ENCODE results near the gene SART1.
"Not testable (repeated sequence)": the region's sequence is repeated elsewhere in the genome, so short reads cannot be mapped to it uniquely, and the experiment has no call there.

SART1 gene

GRCh38 chr11:65932558-65932919, 29.0 kb upstream of the SART1 start:
- no peak for DNase-seq

GRCh38 chr11:65934014-65934413, 27.5 kb upstream of the SART1 start:
- DNase-seq = no peak

DNA sequence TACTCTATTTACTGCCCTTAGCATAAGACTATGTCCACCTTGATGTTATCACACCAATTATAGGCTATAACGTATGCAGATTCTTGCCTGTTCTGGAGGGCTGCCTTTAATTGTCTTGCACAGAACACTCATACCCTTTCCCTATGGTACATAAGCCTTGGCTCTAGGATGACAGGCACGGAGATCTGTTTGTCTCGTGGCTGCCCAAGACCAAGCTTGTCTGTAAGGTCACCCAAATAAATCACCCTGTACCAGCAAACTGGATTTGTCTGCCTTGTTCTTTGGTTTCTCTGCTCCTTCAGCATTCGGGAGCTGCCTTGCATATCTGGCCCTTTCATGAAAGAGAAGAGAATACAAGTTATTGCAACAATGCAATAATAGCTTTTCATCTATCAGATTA, 23.8 kb upstream of the SART1 start:
- no peak for DNase-seq

- no peak for DNase-seq
These were observed 19.7 kb upstream of the SART1 start for GRCh38 chr11:65941720-65942310.

DNA sequence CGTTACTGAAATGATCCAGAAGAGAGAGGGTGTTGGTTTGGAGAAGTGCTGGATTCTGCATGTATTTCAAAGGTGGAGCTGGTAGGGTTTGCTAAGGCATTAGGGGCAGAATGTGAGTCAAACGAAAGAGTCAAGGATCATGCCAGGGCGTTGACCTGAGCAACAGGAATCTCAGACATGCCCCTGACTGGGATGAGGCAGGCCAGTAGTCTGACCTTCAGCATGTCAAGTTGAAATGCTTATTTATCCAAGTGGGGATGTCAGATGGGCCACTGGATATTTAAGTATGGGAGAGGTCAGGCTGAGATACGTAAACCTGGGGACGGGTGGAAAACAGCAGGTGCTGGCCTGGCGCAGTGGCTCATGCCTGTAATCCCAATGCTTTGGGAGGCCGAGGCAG, 19.0 kb upstream of the SART1 start:
- DNase-seq = no peak

DNA sequence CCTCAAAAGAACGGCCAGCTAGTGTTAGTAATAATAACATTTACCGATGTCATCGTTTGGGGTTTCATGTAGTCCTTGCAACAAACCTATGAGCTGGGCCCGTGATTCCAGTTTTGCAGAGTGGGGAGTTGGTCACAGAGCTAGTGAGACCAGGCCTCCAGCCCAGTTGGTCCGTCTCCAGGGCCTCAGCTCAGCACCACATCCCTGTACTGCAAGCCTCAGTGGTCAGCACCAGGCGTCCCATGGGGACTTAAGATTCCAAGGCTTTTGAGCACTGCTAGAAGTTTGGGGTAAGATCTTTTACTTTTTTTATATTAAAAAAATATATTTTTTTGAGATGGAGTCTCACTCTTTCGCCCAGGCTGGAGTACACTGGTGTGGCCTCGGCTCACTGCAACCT, 17.3 kb upstream of the SART1 start:
- no peak for DNase-seq

- DNase-seq = no peak
These were observed 16.8 kb upstream of the SART1 start for GRCh38 chr11:65944767-65945166.

GRCh38 chr11:65945430-65945911, 16.1 kb upstream of the SART1 start, which contains the start of gene TSGA10IP:
TSGA10IP (plus strand) TSS chr11:65945480; CDS start chr11:65945676, 196 bp downstream.
- no peak for DNase-seq

- no peak for DNase-seq
These were observed 15.5 kb upstream of the SART1 start for GRCh38 chr11:65945941-65946558.

GRCh38 chr11:65946655-65947054, 14.9 kb upstream of the SART1 start:
- DNase-seq = no peak

- DNase-seq = no peak
These were observed 14.4 kb upstream of the SART1 start for GRCh38 chr11:65947133-65947532.

DNA sequence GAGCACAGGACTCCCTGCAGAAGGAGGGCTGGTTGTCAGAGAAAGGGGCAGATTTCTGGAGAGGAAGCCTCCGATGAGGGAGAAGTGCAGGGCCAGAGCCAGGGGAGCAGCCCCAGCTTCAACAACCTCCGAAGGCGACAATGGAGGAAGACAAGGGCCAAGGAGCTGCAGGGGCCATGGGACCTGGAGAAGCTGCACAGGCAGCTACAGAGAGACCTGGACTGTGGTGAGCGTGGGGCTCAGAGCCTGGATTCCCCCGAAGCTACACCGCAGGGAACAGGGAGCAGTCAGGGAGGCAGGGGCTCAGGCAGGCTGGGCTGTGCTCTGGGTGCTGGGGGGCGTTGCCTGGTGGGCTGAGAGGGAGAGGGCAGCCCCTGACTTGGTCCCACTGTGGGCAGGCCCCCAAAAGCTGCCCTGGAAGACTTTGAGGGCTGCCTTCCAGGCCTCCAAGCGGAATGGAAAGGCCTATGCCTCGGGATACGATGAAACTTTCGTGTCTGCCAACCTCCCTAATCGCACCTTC, 13.9 kb upstream of the SART1 start:
- DNase-seq = no peak

DNA sequence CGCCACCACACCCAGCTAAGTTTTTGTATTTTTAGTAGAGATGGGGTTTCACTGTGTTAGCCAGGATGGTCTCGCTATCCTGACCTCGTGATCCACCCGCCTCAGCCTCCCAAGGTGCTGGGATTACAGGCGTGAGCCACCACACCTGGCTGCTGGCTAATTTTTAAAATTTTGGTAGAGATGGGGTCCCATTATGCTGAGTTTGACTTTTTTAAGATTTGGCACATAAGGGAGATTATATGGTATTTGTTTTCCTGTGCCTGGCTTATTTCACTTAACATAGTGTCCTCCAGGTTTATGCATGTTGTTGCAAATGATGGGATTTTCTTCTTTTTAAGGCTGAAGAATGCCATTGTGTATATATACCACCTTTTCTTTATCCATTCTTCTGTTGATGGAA, 10.8 kb upstream of the SART1 start:
- not testable (repeated sequence) for DNase-seq

DNA sequence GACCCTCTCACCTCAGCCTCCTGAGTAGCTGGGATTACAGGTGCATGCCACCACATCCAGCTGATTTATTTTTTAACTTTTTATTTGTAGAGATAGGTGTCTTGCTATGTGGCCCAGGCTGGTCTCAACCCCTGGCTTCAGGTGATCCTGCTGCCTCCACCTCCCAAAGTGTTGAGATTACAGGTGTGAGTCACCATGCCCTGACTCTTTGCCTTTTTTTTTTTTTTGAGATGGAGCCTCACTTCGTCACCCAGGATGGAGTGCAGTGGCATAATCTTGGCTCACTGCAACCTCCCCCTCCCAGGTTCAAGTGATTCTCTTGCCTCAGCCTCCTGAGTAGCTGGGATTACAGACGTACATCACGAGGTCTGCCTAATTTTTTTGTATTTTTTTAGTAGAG, 9.9 kb upstream of the SART1 start:
- not testable (repeated sequence) for DNase-seq

GRCh38 chr11:65952052-65952521, 9.4 kb upstream of the SART1 start:
- DNase-seq = no peak

DNA sequence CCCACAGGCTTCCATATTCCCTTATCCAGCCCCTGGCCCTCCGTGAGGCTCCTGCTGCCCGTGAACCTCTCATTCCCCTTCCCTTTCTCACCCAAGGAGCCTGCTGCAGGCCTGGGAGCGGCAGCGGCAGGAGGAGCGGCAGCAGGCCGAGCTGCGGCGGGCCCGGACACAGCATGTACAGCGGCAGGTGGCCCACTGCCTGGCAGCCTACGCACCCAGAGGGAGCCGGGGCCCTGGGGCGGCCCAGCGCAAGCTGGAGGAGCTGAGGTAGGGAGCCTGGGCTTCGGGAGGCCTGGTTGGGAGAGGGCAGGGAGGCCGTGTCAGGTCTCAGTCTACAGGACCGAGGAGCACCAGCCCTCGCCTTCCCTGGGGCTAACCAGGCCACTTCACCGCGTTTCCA, 8.1 kb upstream of the SART1 start:
- no peak for DNase-seq

DNA sequence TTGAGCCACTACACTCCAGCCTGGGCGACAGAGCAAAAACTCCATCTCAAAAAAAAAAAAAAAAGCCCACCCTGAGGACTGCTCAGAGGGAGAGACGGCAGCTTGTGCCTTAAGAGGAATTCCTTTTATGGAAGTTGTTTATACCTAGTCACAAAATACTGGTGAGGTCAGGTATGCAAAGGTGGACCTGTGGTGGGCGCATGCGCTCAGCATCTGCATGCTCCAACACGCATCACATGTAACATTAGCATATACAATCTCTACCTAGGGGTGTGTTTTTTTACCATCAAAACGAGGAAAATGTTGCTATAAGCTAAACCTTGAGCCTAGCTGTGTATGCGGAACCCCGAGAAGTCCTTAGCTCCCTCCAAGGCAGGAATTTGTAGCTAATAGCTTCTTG, 6.8 kb upstream of the SART1 start:
- no peak for DNase-seq

- no peak for DNase-seq
These were observed 3.2 kb upstream of the SART1 start for GRCh38 chr11:65958291-65958690.

DNA sequence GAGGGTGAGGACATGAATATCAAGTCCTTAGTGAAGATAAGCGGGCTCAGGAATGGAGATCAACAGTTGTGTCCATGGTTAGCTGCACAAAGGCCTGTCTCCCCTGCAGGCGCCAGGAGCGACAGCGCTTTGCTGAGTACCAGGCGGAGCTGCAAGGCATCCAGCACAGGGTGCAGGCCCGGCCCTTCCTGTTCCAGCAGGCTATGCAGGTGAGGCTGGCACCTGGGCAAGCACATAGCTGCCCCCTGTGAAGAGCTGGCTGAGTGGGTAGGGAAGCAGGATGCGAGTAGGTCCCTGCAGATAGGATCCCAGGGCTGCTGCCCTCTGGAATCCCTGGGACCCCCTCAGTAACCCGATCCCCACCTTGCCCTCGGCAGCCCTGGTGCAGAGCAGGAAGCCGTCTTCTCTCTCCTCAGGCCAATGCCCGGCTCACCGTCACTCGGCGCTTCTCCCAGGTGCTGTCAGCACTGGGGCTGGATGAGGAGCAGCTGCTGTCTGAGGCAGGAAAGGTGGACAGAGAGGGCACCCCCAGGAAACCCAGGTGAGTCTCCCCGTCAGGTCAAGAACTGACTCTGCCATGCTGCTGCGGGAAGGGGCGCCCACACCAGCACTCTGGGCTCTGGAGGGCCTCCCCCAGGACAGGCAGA, 2.6 kb upstream of the SART1 start:
- no peak for DNase-seq

- no peak for DNase-seq
These were observed 689 bp upstream of the SART1 start for GRCh38 chr11:65960824-65961266.

DNA sequence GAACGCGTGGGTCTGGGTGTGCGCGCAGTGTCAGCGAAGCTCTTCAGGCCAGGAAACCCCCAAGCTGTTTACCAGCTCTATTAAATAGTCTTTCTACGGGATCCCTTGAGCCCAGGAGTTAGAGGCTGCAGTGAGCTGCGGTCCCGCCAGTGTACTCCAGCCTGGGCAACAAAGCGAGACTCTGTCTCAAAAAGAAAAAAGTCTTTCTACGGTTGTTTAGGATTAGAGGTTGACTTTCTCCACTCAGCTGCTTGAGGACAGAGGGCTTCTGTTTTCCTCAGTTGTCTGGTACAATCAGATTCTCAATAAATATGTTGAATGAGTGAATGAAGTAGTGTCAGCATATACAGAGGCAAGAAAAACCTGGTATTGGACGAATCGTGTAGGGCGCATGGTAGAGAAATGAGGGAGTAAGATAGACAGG, 619 bp downstream of the SART1 start:
- DNase-seq = no peak

- no peak for DNase-seq
These were observed 3.4 kb downstream of the SART1 start for GRCh38 chr11:65964906-65965305.

GRCh38 chr11:65965986-65966762, 4.6 kb downstream of the SART1 start:
- no peak for DNase-seq

All from activated naive CD4-positive, alpha-beta T cell (primary cell).